Tibial artery (tissue), 4 donors: Measurements from ENCODE around the gene UNK.

Source experiments
- DNase-seq, 2 donors: peaks; one replicate each; pipeline ENCODE4 v3.0.0-alpha.2; 2019
- H3K27ac ChIP-seq, 2 donors: fragments of 200-600 bp; sonication (generic) in 1 of 2; 1 replicate in 1 of 2; 2 replicates in 1 of 2; pipeline ENCODE4 v1.5.1; 2018 to 2019; ENCODE audit warnings: mild to moderate bottlenecking in 1 of 2
- H3K27me3 ChIP-seq, 2 donors: fragments of 200-600 bp; sonication (generic) in 1 of 2; one replicate each; pipeline versions ENCODE4 v1.5.1 to v1.6.0; 2016 to 2019
- H3K36me3 ChIP-seq, 3 donors: fragments of 200-600 bp; sonication (generic) in 2 of 3; one replicate each; pipeline ENCODE4 v1.5.1; 2016 to 2019; ENCODE audit warnings: mild to moderate bottlenecking in 2 of 3
- H3K4me1 ChIP-seq, 4 donors: fragments of 200-600 bp; sonication (generic) in 2 of 4; 1 replicate in 3 of 4; 2 replicates in 1 of 4; pipeline ENCODE4 v1.5.1; 2016 to 2019
- H3K4me3 ChIP-seq, 2 donors: fragments of 200-600 bp; sonication (generic) in 1 of 2; 1 replicate in 1 of 2; 2 replicates in 1 of 2; pipeline ENCODE4 v1.5.1; 2018 to 2019; ENCODE audit warnings: mild to moderate bottlenecking in 2 of 2
- H3K9me3 ChIP-seq, 3 donors: fragments of 200-600 bp; sonication (generic) in 1 of 3; one replicate each; pipeline ENCODE4 v1.5.1; 2016 to 2019
- intact Hi-C: fragments of 100-400 bp; cut with DNase I; formaldehyde crosslinking; loops from one replicate; pipeline ENCODE4 v1.15.0; 2023; ENCODE audit warnings: low total_unique reads
- TF ChIP-seq, protein P1 (sequence below), 2 experiments: fragments of 200-600 bp in 1 of 2; fragments of 450-650 bp in 1 of 2; IDR thresholded peaks; one replicate each; pipeline ENCODE4 v1.5.1; 2017 to 2019; ENCODE audit warnings: antibody characterized with exemption in 2 of 2, mild to moderate bottlenecking in 1 of 2, moderate library complexity in 1 of 2

Gene UNK, protein sequence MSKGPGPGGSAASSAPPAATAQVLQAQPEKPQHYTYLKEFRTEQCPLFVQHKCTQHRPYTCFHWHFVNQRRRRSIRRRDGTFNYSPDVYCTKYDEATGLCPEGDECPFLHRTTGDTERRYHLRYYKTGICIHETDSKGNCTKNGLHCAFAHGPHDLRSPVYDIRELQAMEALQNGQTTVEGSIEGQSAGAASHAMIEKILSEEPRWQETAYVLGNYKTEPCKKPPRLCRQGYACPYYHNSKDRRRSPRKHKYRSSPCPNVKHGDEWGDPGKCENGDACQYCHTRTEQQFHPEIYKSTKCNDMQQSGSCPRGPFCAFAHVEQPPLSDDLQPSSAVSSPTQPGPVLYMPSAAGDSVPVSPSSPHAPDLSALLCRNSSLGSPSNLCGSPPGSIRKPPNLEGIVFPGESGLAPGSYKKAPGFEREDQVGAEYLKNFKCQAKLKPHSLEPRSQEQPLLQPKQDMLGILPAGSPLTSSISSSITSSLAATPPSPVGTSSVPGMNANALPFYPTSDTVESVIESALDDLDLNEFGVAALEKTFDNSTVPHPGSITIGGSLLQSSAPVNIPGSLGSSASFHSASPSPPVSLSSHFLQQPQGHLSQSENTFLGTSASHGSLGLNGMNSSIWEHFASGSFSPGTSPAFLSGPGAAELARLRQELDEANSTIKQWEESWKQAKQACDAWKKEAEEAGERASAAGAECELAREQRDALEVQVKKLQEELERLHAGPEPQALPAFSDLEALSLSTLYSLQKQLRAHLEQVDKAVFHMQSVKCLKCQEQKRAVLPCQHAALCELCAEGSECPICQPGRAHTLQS

DNA sequence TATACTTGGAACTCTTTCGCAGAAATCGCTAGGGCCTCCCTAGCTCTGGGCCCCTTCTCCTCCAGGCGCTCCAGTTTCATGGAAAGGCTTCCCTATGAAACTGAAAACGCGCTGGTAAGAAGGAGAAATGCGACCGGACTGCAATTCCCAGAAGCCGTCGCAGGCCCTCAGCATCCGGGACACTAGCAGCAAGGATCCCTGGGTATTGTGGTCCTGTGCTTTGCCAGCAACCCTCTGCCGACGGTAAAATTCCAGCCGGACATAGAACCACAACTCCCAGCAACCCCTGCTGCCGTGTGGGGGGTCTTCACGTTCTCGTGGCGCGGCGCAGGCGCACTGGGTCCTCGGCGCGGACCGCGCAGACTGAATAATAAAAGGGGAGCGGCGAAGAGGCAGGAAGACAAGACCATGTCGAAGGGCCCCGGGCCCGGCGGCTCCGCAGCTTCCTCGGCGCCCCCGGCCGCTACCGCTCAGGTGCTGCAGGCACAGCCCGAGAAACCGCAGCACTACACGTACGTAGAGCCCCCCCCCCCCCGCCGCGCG lies at the start of gene UNK:
UNK (plus strand) TSS at position 334 of the 543 bp plus-strand sequence; CDS start at position 409, 75 bp downstream.
- peaks cover 4 to 59% (median 41%) of the 10 kb centered on the region in 4 donors for H3K4me1 ChIP-seq
- intact Hi-C loops, result no loop called here

DNA sequence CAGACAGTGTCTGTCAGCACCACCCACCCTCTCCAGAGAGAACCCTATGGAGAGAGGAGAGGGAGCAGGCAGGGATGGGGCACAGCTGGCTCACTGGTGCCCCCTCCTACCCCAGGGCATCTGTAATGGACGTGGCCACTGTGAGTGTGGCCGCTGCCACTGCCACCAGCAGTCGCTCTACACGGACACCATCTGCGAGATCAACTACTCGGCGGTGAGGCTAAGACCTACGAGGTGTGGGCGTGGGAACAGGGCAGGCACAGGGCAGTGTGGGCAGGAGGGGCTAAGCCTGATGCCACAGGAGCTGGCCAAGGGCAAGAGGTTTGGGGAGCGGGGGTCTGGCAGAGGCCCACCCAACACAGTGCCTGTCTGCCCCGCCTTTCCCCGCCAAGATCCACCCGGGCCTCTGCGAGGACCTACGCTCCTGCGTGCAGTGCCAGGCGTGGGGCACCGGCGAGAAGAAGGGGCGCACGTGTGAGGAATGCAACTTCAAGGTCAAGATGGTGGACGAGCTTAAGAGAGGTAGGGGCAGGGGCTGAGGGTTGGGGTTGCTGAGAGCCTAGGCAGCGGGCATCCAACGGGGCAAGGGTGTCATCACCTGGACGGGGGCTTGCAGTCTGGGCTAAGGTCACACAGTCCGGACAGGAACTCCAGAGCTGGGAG lies 48.3 kb upstream of the UNK start:
- TF ChIP-seq, protein P1, sequence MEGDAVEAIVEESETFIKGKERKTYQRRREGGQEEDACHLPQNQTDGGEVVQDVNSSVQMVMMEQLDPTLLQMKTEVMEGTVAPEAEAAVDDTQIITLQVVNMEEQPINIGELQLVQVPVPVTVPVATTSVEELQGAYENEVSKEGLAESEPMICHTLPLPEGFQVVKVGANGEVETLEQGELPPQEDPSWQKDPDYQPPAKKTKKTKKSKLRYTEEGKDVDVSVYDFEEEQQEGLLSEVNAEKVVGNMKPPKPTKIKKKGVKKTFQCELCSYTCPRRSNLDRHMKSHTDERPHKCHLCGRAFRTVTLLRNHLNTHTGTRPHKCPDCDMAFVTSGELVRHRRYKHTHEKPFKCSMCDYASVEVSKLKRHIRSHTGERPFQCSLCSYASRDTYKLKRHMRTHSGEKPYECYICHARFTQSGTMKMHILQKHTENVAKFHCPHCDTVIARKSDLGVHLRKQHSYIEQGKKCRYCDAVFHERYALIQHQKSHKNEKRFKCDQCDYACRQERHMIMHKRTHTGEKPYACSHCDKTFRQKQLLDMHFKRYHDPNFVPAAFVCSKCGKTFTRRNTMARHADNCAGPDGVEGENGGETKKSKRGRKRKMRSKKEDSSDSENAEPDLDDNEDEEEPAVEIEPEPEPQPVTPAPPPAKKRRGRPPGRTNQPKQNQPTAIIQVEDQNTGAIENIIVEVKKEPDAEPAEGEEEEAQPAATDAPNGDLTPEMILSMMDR (IDR thresholded peaks at IDR 0.05), result no peak
- intact Hi-C loops, result no loop called here
- no peak overlapping the region for H3K27ac ChIP-seq

More for the DNA sequence above, at the start of gene UNK:
- TF ChIP-seq, protein P1 (IDR thresholded peaks at IDR 0.05), result no peak
- peak within 1 kb of the TSS; percentile 95 to 96 for H3K27ac ChIP-seq
- peak within 1 kb of the TSS; percentile 60 to 71 for H3K4me3 ChIP-seq
- no peaks in the 10 kb centered on the region for H3K36me3 ChIP-seq
- H3K9me3 ChIP-seq, result no peaks in the 10 kb centered on the region
- H3K27me3 ChIP-seq, result no peaks in the 10 kb centered on the region
- peak; percentile 98 to 99 for DNase-seq

DNA sequence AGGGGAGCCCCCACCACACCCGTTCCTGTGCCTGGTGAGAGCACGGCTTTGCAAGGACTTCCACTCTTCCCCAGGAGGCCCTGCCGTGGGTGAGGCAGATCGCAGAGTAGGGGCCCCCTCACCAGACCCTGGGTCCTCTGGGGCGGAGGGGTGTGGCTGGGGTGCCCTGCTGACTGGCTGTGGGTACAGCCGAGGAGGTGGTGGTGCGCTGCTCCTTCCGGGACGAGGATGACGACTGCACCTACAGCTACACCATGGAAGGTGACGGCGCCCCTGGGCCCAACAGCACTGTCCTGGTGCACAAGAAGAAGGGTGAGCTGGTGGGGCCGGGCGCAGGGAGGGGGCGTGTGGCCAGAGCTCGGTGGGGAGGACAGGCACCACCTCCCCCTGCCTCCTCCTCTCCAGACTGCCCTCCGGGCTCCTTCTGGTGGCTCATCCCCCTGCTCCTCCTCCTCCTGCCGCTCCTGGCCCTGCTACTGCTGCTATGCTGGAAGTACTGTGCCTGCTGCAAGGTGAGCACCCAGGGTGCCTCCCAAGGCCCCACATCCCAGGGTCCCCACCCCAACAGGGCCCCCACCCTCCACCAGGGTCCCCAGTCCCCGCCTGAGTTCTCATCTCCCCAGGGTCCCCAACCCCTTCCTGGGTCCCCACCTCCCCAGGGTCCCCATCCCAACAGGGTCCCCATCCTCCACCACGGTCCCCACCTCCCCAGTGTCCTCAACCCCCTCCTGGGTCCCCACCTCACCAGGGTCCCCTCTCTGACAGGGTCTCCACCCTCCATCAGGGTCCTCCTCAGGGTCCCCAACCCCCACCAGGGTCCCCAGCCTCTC lies 47.3 kb upstream of the UNK start:
- no peaks in the 10 kb centered on the region for H3K4me1 ChIP-seq
- no peak overlapping the region for H3K4me3 ChIP-seq
- TF ChIP-seq, protein P1 (IDR thresholded peaks at IDR 0.05), result no peak
- intact Hi-C loops, result no loop called here
- H3K27ac ChIP-seq, result no peak overlapping the region
- H3K36me3 ChIP-seq, result peaks cover 0 to 82% (median 0%) of the 10 kb centered on the region in 3 donors
- no peaks in the 10 kb centered on the region for H3K9me3 ChIP-seq
- peaks cover 0 to 19% of the 10 kb centered on the region in 2 donors for H3K27me3 ChIP-seq
- peak in 1 of 2 donors; percentile 66 for DNase-seq

More for the DNA sequence above, 48.3 kb upstream of the UNK start:
- H3K4me1 ChIP-seq, result no peaks in the 10 kb centered on the region
- DNase-seq, result no peak
- no peaks in the 10 kb centered on the region for H3K9me3 ChIP-seq
- H3K36me3 ChIP-seq, result peaks cover 0 to 82% (median 0%) of the 10 kb centered on the region in 3 donors
- H3K27me3 ChIP-seq, result peaks cover 0 to 19% of the 10 kb centered on the region in 2 donors
- H3K4me3 ChIP-seq, result no peak overlapping the region

DNA sequence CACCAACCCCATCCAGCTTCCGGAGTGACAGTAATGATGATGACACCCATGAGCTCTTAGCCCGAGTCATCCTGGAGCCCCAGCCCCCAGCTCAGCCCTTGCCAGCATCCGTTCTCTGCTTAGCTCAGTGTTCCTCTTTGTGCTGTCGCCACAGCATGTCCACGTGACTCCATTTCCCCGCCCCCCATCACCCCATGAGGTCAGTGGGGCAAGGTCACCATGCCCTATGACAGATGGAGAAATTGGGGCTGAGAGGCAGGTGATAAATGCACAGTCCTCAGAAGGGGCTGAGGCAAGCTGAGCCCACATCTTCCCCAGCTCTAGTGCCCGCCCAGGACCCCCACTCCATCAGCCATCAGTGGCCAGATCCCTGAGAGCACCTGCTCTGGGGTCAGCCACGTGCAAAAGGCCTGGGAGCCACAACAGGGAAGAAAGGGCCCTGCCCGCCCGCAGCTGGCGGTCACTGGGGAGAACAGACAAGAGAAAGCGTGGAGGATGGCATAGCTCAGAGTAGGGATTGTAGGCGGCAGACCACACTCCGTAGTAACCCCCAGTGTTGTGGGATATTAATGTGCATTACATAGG lies 46.3 kb upstream of the UNK start:
- Histone ChIP-seq H3K9me3 (no peaks in the 10 kb centered on the region), H3K27me3 (peaks cover 0 to 19% of the 10 kb centered on the region in 2 donors), H3K4me1 (no peaks in the 10 kb centered on the region), H3K27ac (no peak overlapping the region), H3K4me3 (no peak overlapping the region), H3K36me3 (peaks cover 0 to 88% (median 0%) of the 10 kb centered on the region in 3 donors)
- peak in 1 of 2 donors; percentile 57 for DNase-seq
- intact Hi-C loops, result no loop called here
- TF ChIP-seq, protein P1 (IDR thresholded peaks at IDR 0.05), result no peak
